AG04450 (cell line): Measurements from ENCODE around the gene COL4A4. TPM values are rescaled to one million over a fixed set of nuclear protein-coding genes. Genes with fewer than 3 reads are reported as not detected.

ENCODE experiments used
- CTCF ChIA-PET: fragments of 300-600, 350-600 bp; formaldehyde crosslinking; extraction: SDS; loops from one replicate; lab custom pipeline; 2022; ENCODE audit warnings: antibody characterized with exemption, inconsistent platforms; lab: Charles Lee
- POLR2A ChIA-PET: fragments of 350-600 bp; formaldehyde crosslinking; extraction: SDS; loops from one replicate; lab custom pipeline; 2021; ENCODE audit warnings: antibody characterized with exemption, inconsistent platforms; lab: Yijun Ruan, JAX
- DNase-seq: peaks from one replicate; pipeline ENCODE4 v3.0.0-alpha.2; 2011; ENCODE audit warnings: low read depth, low spot score
- H3K27ac ChIP-seq: one replicate; pipeline ENCODE4 v1.5.1; 2012; ENCODE audit warnings: low read depth, low read length, control low read depth
- H3K27me3 ChIP-seq: one replicate; pipeline ENCODE4 v1.6.0; 2012; ENCODE audit warnings: low read length; ENCODE audit not compliant: control insufficient read depth, insufficient read depth
- H3K4me3 ChIP-seq: 2 replicates; pipeline ENCODE4 v1.5.1; 2011; ENCODE audit warnings: mild to moderate bottlenecking, low read depth, low read length, control low read depth
- H3K9me3 ChIP-seq: 2 replicates; pipeline ENCODE4 v1.5.1; 2012; ENCODE audit warnings: low read length; ENCODE audit not compliant: control insufficient read depth, insufficient read depth
- CTCF ChIP-seq: IDR thresholded peaks from 2 replicates; pipeline ENCODE4 v1.5.1; 2011; ENCODE audit warnings: low read depth, low read length, control low read depth, inconsistent platforms
- polyA plus RNA-seq: library from polyadenylated mRNA; depleted of rRNA; stranded (reverse); fragments of >200 nt; gene quantifications from 2 replicates; pipeline ENCODE4 v1.2.3, GENCODE V29; 2011

The COL4A4 gene
- polyA plus RNA-seq, 1 experiment: 0.06 TPM

GRCh38 chr2:227153758-227154486 lies 10.1 kb downstream of the COL4A4 start:
- CTCF ChIA-PET: interaction anchor here (3.3 kb wide), 1 partner anchor 84 kb away, joined by 14 read pairs; no protein-coding TSS in a partner anchor
- no peaks in the 10 kb centered on the region for H3K9me3 ChIP-seq
- POLR2A ChIA-PET: no interaction called here
- TF ChIP-seq CTCF: no peak
- no peak overlapping the region for H3K27ac ChIP-seq
- no peaks in the 10 kb centered on the region for H3K27me3 ChIP-seq
- DNase-seq: no peak
- no peak overlapping the region for H3K4me3 ChIP-seq

GRCh38 chr2:227153307-227153706 lies 10.7 kb downstream of the COL4A4 start:
- H3K27me3 ChIP-seq: no peaks in the 10 kb centered on the region
- CTCF ChIA-PET: no interaction called here
- H3K27ac ChIP-seq: no peak overlapping the region
- POLR2A ChIA-PET: no interaction called here
- H3K9me3 ChIP-seq: no peaks in the 10 kb centered on the region
- TF ChIP-seq CTCF: no peak
- H3K4me3 ChIP-seq: no peak overlapping the region
- DNase-seq: no peak

DNA sequence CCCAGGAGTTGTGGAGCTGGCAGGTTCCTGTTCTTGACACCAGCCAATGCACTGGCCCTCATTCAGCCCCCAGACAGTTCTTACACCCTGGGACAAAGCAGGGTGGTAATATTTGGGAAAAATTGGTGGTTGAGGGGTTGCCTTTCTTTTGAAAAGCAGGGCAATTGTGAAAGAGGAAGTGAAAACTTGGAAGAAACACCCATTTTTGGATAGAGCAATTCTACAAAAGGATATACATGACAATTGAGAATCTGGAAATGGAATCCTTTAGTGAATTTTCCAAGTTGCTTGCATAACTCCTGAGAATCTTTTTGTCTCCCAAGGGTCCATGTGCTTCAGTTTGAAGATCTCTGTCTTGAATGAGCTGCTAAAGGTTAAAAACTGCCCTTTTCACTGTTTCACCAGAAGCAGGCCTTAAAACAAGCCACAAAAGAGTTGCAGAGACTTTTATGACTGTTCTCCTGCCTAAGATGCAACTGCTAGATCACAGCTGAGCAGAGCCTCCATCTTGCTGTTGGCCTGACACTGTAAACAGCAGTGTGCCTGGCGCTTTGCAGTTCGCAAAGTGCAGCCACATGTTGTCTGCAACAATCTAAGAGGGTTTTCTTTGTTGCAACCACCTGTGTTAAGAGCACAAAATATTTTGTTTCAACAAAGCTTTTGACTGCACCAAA lies 11.8 kb downstream of the COL4A4 start:
- DNase-seq: no peak
- no peak overlapping the region for H3K4me3 ChIP-seq
- no peaks in the 10 kb centered on the region for H3K9me3 ChIP-seq
- no peak overlapping the region for H3K27ac ChIP-seq
- H3K27me3 ChIP-seq: no peaks in the 10 kb centered on the region
- TF ChIP-seq CTCF: no peak
- POLR2A ChIA-PET: no interaction called here
- CTCF ChIA-PET: no interaction called here

DNA sequence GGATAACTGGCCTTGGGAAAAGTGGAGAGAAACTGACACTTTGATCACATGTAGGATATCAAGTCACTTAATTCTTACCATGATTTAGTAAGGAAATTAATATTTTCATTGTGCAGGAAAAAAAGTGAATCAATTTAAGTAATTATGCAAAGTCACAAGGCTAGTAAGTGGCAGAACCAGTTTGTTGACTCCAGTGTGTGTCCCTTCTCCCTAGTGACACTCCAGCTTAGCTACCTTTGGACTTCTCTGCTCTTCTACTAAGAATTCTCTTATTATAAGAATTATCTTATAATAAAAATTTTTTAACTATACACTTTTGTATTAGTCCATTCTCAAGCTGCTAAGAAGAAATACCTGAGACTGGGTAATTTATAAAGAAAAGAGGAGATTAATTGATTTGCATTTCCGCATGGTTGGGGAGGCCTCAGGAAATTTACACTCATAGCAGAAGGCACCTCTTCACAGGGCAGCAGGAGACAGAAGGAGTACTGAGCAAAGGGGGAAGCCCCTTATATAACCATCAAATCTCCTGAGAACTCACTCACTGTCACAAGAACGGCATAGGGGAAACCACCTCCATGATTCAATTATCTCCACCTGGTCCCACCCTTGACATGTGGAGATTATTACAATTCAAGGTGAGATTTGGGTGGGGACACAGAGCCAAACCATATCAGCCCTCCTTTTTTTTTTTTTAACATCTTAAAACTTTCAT lies 13.6 kb downstream of the COL4A4 start:
- no peak for TF ChIP-seq CTCF
- H3K9me3 ChIP-seq: no peaks in the 10 kb centered on the region
- no peaks in the 10 kb centered on the region for H3K27me3 ChIP-seq
- DNase-seq: no peak
- ChIA-PET POLR2A (interaction anchor here (0.6 kb wide), 1 partner anchor 496 kb away, joined by 3 read pairs; no protein-coding TSS in a partner anchor), CTCF (interaction anchor here (1.5 kb wide), 1 partner anchor 88 kb away, joined by 8 read pairs; no protein-coding TSS in a partner anchor)
- H3K4me3 ChIP-seq: no peak overlapping the region
- no peak overlapping the region for H3K27ac ChIP-seq

GRCh38 chr2:227148106-227148505 lies 15.9 kb downstream of the COL4A4 start:
- Histone ChIP-seq H3K9me3 (no peaks in the 10 kb centered on the region), H3K27ac (no peak overlapping the region), H3K4me3 (no peak overlapping the region), H3K27me3 (peaks cover 2% of the 10 kb centered on the region)
- no peak for TF ChIP-seq CTCF
- ChIA-PET CTCF (no interaction called here), POLR2A (no interaction called here)
- no peak for DNase-seq
